A673 (cell line): Measurements from ENCODE around the gene PCDHA9. TPM values are rescaled to one million over a fixed set of nuclear protein-coding genes. Genes with fewer than 3 reads are reported as not detected.
"Not testable (repeated sequence)": the region's sequence is repeated elsewhere in the genome, so short reads cannot be mapped to it uniquely, and the experiment has no call there.

Experiments used
- Bru-seq: library from RNA; stranded (reverse); fragments of 400-500 nt; gene quantifications from one replicate; lab custom pipeline; 2021; lab: Mats Ljungman, UMichigan
- BruChase-seq, 2 experiments: library from RNA; stranded (reverse); fragments of 400-500 nt; gene quantifications; one replicate each; lab custom pipeline; 2021; lab: Mats Ljungman, UMichigan
- BruUV-seq: library from RNA; stranded (reverse); fragments of 400-500 nt; replicated peaks from 2 replicates; lab custom pipeline; 2021; lab: Mats Ljungman, UMichigan
- CTCF ChIA-PET: fragments of 300-600 bp; sonication (Branson Sonifier 250); formaldehyde crosslinking; loops from one replicate; lab custom pipeline; 2022; ENCODE audit warnings: antibody characterized with exemption; lab: Charles Lee
- POLR2A ChIA-PET: fragments of 300-600 bp; sonication (Branson Sonifier 250); formaldehyde crosslinking; loops from one replicate; lab custom pipeline; 2022; ENCODE audit warnings: antibody characterized with exemption; ENCODE audit not compliant: low non-redundant PET; lab: Charles Lee
- DNase-seq: peaks from one replicate; pipeline ENCODE4 v3.0.0-alpha.2; 2015; ENCODE audit warnings: low spot score
- H3K27ac ChIP-seq: fragments of 200-600 bp; sonication (generic); 2 replicates; pipeline ENCODE4 v1.5.1; 2016; ENCODE audit warnings: mixed run types, low read depth, mild to moderate bottlenecking, mixed read lengths, antibody characterized with exemption, low read length; ENCODE audit not compliant: poor library complexity, severe bottlenecking
- H3K27me3 ChIP-seq: fragments of 200-600 bp; sonication (generic); replicated peaks from 2 replicates; pipeline ENCODE4 v1.6.1; 2017; ENCODE audit warnings: mixed run types, low read depth, mild to moderate bottlenecking, mixed read lengths, antibody characterized with exemption, low read length; ENCODE audit not compliant: insufficient read depth, poor library complexity
- H3K36me3 ChIP-seq: fragments of 200-600 bp; sonication (generic); 2 replicates; pipeline ENCODE4 v1.6.1; 2016; ENCODE audit warnings: mixed run types, mild to moderate bottlenecking, mixed read lengths, antibody characterized with exemption, low read length; ENCODE audit not compliant: insufficient read depth, poor library complexity, severe bottlenecking
- H3K4me1 ChIP-seq: fragments of 200-600 bp; sonication (generic); 2 replicates; pipeline ENCODE4 v1.6.1; 2017; ENCODE audit warnings: mixed run types, mild to moderate bottlenecking, mixed read lengths, antibody characterized with exemption, low read length; ENCODE audit not compliant: insufficient read depth, poor library complexity, severe bottlenecking
- H3K4me3 ChIP-seq: fragments of 200-600 bp; sonication (generic); 2 replicates; pipeline ENCODE4 v1.5.1; 2016; ENCODE audit warnings: low read depth, mixed run types, mild to moderate bottlenecking, mixed read lengths, low read length; ENCODE audit not compliant: poor library complexity, severe bottlenecking
- H3K9me3 ChIP-seq: fragments of 200-600 bp; sonication (generic); 2 replicates; pipeline ENCODE4 v1.6.1; 2016; ENCODE audit warnings: mixed run types, low read depth, mild to moderate bottlenecking, mixed read lengths, antibody characterized with exemption, low read length; ENCODE audit not compliant: poor library complexity, severe bottlenecking
- CTCF ChIP-seq: fragments of 300-800, 200-600 bp; sonication (generic); conservative IDR thresholded peaks from 2 replicates; pipeline ENCODE4 v1.5.1; 2017; ENCODE audit warnings: low read depth, mild to moderate bottlenecking, antibody characterized with exemption, low read length, moderate library complexity, mixed read lengths
- EZH2 ChIP-seq: fragments of 200-600 bp; sonication (generic); IDR thresholded peaks from 2 replicates; pipeline ENCODE4 v1.6.1; 2017; ENCODE audit warnings: borderline replicate concordance, low read depth, mild to moderate bottlenecking, mixed read lengths, antibody characterized with exemption, low read length; ENCODE audit not compliant: poor library complexity, severe bottlenecking
- intact Hi-C: fragments of 100-400 bp; cut with micrococcal nuclease; formaldehyde crosslinking; loops from one replicate; pipeline ENCODE4 v1.10.0; 2022; ENCODE audit not compliant: unreplicated experiment
- long read RNA-seq: library from polyadenylated mRNA; stranded (forward); transcript quantifications from one replicate; pipeline ENCODE4 v2.0.0, GENCODE V29; 2022
- total RNA-seq: library from RNA; stranded (reverse); gene quantifications from 2 replicates; pipeline ENCODE4 v1.2.3, GENCODE V29; 2021

Gene PCDHA9
- total RNA-seq (0.33 and 0.37 TPM in 2 replicates), Bru-seq, nascent RNA (percentile 38 among the genes with signal in this experiment), BruChase-seq, experiment 1, labeled RNA remaining after a 2-hour chase (percentile 48 among the genes with signal in this experiment), BruChase-seq, experiment 2, labeled RNA remaining after a 6-hour chase (percentile 50 among the genes with signal in this experiment)
- long read RNA-seq, full-length matches to known transcripts = 2 of 2 reads
- long read RNA-seq, partial matches to known transcripts = 0 of 2 reads
- long read RNA-seq, other reads (novel, unspliced or antisense) = 0 of 2 reads

GRCh38 chr5:140848139-140849102 lies at the start of gene PCDHA9:
TSS of gene PCDHA9 (plus strand) at chr5:140848382. CDS start at chr5:140848496, 114 bp downstream.
- H3K4me3 ChIP-seq, BruUV-seq, CTCF ChIA-PET, H3K9me3 ChIP-seq, intact Hi-C loops, H3K27ac ChIP-seq, H3K36me3 ChIP-seq, H3K27me3 ChIP-seq, H3K4me1 ChIP-seq, POLR2A ChIA-PET: not testable (repeated sequence)
- 0 out of 2 replicates have a peak, but pooled peaks have one; percentile 11 for TF ChIP-seq CTCF
- DNase-seq = peak; percentile 21

GRCh38 chr5:140800816-140801493 lies 47.2 kb upstream of the PCDHA9 start, which contains the start of gene PCDHA3:
TSS of gene PCDHA3 (plus strand) at chr5:140801057.
- Histone ChIP-seq H3K27me3 (no peaks in the 10 kb centered on the region), H3K9me3 (peaks cover 15% of the 10 kb centered on the region), H3K4me3 (peak within 1 kb of the TSS; percentile 51), H3K27ac (peak within 1 kb of the TSS; percentile 25), H3K36me3 (no peaks in the 10 kb centered on the region), H3K4me1 (no peaks in the 10 kb centered on the region)
- TF ChIP-seq EZH2 (no peak), CTCF (peak; percentile 58)
- ChIA-PET POLR2A (no interaction called here), CTCF (no interaction called here)
- peak; percentile 68 for DNase-seq
- BruUV-seq = TSS peak; percentile 79
- intact Hi-C loops = no loop called here

DNA sequence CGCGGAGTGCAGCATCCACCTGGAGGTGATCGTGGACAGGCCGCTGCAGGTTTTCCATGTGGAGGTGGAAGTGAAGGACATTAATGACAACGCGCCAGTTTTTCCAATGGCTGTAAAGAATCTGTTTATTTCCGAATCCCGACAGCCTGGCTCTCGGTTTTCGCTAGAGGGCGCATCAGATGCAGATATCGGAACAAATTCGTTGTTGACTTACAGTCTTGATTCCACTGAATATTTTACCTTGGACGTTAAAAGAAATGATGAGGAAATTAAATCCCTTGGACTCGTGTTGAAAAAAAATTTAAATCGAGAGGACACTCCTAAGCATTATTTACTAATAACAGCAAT lies 46.7 kb upstream of the PCDHA9 start:
- Histone ChIP-seq H3K4me3 (peak overlapping the region; percentile 51), H3K4me1 (no peaks in the 10 kb centered on the region), H3K27me3 (no peaks in the 10 kb centered on the region), H3K9me3 (peaks cover 17% of the 10 kb centered on the region), H3K27ac (peak overlapping the region; percentile 25), H3K36me3 (no peaks in the 10 kb centered on the region)
- TF ChIP-seq CTCF (peak; percentile 65), EZH2 (no peak)
- ChIA-PET POLR2A (no interaction called here), CTCF (no interaction called here)
- BruUV-seq = no TSS peak
- DNase-seq = peak; percentile 57
- intact Hi-C loops = no loop called here

GRCh38 chr5:140802381-140802780 lies 45.8 kb upstream of the PCDHA9 start:
- H3K27me3 ChIP-seq, H3K36me3 ChIP-seq, H3K27ac ChIP-seq, CTCF ChIA-PET, H3K4me3 ChIP-seq, POLR2A ChIA-PET, DNase-seq, intact Hi-C loops, BruUV-seq, H3K4me1 ChIP-seq: not testable (repeated sequence)
- peaks cover 17% of the 10 kb centered on the region for H3K9me3 ChIP-seq
